HT1080 (cell line): ENCODE data around the gene TOPAZ1. TPM values are rescaled to one million over a fixed set of nuclear protein-coding genes. Genes with fewer than 3 reads are reported as not detected.
A peak's percentile ranks its signal among the peaks of the same experiment; 100 is the strongest.

Source experiments
- DNase-seq: peaks from one replicate; pipeline ENCODE4 v3.0.0-alpha.2; 2015; ENCODE audit warnings: low read depth
- total RNA-seq: library from RNA; depleted of rRNA; stranded (reverse); fragments of >200 nt; shearing (Covaris generic); gene quantifications from 2 replicates; pipeline ENCODE4 v1.2.3, GENCODE V29; 2014

TOPAZ1 gene
- total RNA-seq, 1 experiment from 2014 or later: not detected

- DNase-seq: no peak
Observed at GRCh38 chr3:44240061-44240460, 1.6 kb upstream of the TOPAZ1 start.

DNA sequence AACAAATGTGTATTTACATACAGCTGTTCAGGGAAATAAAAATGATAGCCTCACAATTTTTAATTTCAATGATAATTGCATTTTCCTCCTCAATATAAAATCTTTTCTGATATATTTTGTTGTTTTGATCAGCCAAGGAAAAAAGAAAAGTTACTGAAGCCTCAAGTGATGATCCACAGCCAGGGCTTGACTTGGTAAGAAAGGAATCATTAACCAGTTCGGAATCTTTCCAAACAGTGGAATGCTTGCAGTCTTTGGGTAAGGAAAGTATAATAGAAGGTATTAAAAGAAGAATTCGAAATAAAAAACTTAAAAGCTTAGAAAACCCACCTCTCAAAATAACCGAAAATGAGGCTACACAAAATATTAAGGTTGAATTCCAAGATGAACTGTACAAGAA lies 1.0 kb downstream of the TOPAZ1 start:
- DNase-seq: no peak

DNA sequence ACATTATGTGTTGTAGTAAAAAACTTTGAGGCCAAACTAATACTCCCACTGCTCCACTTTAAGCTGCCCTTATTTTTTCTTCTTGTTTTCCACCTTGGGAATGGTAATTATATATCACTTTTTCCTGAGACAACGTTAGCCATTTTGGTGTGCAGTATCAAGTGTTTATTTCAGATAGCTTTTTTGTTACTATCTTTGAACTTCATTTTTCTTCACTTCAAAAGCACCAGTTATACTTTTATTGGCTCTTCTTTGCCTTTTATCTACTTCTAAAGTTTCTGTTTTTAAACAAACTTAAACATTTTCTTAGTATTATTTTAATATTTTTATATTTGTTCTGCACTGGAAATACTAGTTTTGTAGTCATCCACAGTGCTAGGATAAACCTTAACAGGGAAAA lies 6.5 kb downstream of the TOPAZ1 start:
- no peak for DNase-seq

DNA sequence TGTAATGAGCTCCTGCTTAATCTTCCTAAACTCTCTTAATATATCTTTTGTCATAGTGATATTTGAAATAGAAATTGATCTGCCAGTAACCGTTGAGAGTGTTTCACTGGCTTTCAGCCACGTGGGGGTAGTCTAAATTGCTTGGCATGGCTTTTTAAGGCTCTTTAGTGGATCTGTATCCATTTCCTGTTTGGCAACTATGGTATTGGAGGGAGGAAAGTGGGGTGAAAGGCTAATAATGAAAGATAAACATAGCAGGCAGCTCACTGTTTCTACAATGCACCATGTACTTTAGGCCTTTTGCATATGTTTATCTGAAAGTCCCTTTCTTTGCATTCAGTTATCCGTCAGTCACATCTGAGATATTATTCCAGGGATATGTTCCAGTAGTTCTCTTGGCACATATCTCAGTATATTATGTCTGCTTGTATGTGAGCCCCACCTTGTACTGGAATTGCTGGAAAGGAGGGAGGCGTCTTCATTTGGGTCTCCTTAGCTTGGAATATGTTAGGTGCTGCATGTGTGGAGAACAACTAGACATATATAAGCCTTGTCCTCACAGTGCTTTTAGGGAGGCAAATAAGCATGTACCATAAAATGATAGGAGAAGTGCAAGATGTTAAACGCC lies 10.8 kb downstream of the TOPAZ1 start:
- no peak for DNase-seq

- no peak for DNase-seq
Observed at GRCh38 chr3:44259404-44259803, 17.7 kb downstream of the TOPAZ1 start.

DNA sequence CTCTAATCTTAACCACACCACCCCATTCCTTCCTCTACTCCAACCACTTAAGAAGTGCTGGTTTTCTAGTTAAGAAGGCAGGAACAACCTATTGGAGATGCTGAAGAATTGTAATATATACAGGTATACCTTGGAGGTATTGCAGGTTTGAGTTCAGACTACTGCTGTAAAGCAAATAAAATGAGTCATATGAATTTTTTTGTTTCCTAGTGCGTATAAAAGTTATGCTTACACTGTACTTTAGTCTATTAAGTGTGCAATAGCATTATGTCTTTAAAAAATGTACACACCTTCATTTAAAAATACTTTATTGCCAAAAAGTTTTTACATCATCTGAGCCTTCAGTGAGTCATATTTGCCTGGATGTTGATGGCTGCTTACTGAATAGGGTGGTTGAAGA lies 22.5 kb downstream of the TOPAZ1 start:
- no peak for DNase-seq

DNA sequence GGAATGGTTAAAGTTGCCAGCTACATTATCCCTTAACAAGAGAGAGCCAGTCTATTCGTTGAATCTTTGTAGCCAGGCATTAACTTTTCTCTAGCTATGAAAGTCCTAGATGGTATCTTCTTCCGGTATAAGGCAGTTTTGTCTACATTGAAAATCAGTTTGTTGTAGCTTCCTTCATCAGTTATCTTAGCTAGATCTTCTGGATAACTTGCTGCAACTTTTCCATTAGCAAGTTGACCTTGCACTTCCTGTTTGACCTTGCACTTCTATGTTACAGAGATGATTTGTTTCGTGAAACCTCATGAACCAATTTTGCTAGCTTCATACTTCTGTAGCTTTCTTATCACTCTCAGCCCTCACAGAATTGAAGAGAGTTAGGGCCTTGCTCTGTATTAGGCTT lies 24.1 kb downstream of the TOPAZ1 start:
- DNase-seq: no peak

- DNase-seq: no peak
Observed at GRCh38 chr3:44272191-44272590, 30.5 kb downstream of the TOPAZ1 start.

DNA sequence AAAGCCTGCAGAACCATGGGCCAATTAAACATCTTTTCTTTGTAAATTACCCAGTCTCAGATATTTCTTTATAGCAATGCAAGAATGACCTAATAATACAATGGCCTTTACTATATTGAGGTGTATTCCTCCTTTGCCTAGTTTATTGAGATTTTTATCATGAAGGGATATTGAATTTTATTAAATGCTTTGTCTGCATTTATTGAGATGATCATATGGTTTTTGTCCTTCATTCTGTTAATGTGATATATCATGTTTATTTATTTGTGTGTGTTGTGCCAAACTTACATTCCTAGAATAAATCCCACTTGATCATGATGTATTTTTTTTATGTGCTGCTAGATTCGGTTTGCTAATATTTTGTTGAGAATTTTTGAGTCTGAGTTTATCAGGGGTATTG lies 36.2 kb downstream of the TOPAZ1 start:
- DNase-seq: no peak

- DNase-seq: no peak
Observed at GRCh38 chr3:44280077-44280476, 38.4 kb downstream of the TOPAZ1 start.

DNA sequence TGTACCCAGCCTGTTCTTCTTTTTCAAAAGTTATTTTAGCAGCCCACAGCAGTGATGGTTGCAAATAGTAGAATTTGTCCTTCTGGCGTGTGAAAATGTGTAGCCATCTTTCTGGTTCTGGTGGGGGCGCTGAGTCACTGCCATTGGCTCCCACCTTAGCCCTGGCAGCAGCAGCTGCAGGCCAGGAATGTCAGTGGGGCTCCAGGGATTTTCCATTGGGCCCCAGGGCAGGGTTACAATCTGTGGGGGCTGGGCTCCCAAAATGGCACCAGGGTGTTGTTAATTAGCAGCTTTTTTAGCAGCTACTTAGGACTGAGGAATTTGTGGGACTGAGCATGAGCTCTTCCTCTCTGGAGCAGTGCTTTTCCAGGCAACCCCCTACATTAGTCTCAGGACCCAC lies 38.9 kb downstream of the TOPAZ1 start:
- DNase-seq: no peak

DNA sequence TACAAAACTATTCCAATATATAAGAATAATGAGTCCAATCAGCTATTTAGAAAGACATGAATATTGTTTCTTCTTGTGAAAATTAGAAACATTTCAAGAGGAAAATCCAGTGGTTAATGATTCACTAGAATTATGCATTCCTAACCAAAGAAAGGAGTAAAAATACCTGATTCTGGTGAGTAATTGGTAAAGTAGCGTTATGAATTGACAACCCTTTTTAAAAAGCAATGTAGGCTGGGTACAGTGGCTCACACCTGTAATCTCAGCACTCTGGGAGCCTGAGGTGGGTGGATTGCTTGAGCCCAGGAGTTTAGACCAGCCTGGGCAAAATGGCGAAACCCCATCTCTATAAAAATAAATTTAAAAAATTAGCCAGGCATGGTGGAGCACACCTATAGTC lies 43.3 kb downstream of the TOPAZ1 start:
- DNase-seq: no peak

DNA sequence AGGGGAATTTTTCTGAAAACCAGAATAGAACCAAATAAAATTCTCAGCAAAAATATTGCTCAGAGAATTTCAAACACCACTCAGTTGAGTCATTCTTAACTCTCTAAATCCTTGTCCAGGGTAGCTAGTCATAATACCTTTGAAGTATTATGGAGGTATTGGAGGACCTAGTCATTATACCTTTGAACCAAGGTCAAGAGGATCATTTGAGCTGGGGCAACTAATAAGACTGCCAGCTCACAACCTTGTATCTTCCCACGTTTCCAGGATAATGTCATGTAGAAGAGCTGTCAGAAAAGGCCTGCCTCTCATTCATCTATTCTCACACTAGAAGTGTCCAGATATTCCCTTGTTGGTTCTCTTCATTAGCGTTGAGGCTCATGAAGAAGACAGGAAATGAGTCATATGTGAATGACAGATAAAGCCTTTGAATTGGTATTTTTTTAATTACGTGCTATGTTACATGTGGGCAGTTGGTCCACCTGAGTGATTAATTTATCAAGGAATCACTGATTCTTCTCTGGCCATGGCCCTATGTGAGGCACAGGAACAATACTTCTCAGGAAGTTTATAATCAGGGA lies 48.3 kb downstream of the TOPAZ1 start:
- peak; percentile 3 for DNase-seq

- DNase-seq: no peak
Observed at GRCh38 chr3:44292276-44292675, 50.6 kb downstream of the TOPAZ1 start.

- no peak for DNase-seq
Observed at GRCh38 chr3:44292947-44293346, 51.3 kb downstream of the TOPAZ1 start.

- DNase-seq: no peak
Observed at GRCh38 chr3:44297255-44297654, 55.6 kb downstream of the TOPAZ1 start.

DNA sequence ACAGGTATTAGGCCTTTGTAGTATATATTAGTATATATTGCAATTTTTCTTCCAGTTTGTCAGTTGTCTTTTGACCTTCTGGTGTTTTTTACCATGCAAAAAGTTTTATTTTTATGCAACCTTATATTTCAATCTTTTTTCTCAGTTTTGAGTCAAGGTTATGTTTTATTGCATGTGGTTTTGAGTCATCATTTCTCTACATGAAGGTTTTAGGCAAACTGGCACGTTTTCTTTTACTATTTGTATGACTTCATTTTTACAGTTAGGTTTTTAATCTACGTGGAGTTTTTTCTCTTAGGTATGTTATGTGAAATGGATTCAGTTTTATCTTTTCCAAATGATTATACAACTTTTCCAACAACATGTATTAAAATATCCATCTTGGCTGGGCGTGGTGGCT lies 60.1 kb downstream of the TOPAZ1 start:
- no peak for DNase-seq

GRCh38 chr3:44309500-44309899 lies 67.8 kb downstream of the TOPAZ1 start:
- DNase-seq: no peak

GRCh38 chr3:44318891-44319311 lies 77.2 kb downstream of the TOPAZ1 start:
- no peak for DNase-seq

DNA sequence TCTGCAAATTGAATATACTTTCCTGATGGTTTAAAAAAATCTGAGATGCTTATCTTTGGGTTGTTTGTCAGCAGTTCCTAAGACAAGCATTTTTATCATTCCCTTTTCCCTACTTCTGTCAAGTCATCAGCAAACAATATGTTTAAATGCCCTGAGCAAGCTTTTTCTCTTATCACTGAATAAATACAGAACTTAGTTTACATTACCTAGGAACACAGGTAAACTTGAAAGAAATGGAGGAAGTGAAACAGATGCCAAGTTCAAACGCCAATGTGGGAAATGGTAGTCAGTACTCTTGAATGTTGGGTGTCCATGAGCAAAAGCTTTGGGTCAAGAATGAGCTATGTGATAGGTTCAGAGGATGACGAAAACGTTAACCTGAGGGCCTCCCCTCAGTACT lies 79.6 kb downstream of the TOPAZ1 start:
- DNase-seq: no peak

DNA sequence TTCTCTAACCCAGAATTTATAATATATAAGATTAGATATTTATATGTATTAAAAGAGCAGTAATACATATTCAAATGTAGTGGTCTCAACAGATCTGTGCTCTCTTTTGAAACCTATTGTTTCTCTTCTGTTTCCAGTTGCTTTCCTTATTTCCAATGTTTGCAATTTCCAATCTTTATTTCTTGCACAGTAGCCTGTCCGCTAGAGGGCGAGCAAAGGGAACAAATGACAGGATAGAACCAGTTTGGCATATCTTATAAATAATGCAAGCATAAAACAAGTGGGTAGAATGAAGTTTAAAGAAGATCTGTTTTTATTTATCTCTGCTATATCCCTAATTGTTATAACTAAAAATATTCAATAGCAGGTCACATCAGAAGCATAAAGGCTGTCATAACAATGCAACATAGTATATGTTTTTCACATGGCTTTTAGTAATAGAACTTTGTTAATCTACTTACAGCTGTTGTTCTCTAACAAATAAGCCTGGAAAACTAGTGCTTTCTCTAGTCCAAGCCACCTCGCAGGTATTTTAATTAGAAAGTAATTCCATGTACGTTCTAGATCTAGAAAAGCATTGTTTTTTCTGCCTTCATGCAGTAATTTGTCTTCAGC lies 81.8 kb downstream of the TOPAZ1 start:
- peak; percentile 35 for DNase-seq

DNA sequence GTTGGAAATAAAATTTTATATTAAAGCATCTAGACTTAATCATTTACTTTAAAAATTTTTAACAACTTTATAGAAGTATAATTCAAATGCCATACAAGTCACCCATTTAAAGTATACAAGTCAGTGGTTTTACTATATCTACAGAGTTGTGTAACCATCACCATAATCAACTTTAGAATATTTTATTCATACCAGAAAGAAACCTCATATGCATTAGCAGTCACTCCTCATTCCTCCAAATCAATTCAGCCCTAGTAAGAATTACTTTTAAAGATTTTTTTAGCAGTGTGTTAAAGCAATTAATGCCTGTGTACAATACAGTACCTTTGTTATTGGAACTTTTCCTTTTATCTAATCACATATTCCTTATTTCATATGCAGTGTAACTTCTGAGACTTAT lies 82.9 kb downstream of the TOPAZ1 start:
- DNase-seq: no peak

GRCh38 chr3:44326019-44326418 lies 84.3 kb downstream of the TOPAZ1 start:
- DNase-seq: peak; percentile 59
